ENCODE measurements around the gene ZSCAN12. TPM values are rescaled to one million over a fixed set of nuclear protein-coding genes. Genes with fewer than 3 reads are reported as not detected.

ZSCAN12 gene
- total and polyA plus RNA-seq, 2 experiments from 2014 or later = 0.88 to 3.1 TPM

DNA sequence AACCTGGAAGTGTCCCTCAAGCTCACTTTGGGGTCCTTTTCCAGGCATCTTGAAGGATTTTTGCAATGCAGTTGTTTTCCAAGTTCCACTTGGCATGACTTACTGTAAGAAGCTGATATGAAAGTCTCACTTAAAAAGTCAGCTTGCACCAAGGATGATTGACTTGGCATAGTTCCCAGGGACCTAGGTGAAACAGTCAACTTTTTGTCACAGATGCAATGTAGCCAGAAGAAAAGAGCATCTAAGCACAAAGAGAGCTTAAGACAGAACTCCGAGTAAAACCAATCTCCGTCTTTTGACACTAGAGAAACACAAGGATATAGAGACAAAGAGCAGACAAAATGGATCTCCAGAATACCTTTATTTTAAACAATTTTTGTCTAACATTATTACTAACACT, 2.6 kb upstream of the ZSCAN12 start:
- Histone ChIP-seq H3K9me3 (ENCODE audit: low read depth) (no peaks in the 10 kb centered on the region), H3K36me3 (ENCODE audit: low read depth) (no peaks in the 10 kb centered on the region), H3K4me3 (no peak overlapping the region), H3K27me3 (replicated peaks; ENCODE audit: insufficient read depth) (no peaks in the 10 kb centered on the region), H3K9me2 (ENCODE audit: insufficient read depth) (no peaks in the 10 kb centered on the region), H2AFZ (no peak overlapping the region), H3K4me1 (ENCODE audit: insufficient read depth) (0 out of 2 replicates have a peak, but pooled peaks cover 3% of the 10 kb centered on the region), H3K9ac (no peak overlapping the region), H3K27ac (no peak overlapping the region), H4K20me1 (ENCODE audit: insufficient read depth) (no peaks in the 10 kb centered on the region), H3K4me2 (ENCODE audit: unreplicated experiment) (no peak overlapping the region), H3K79me2 (ENCODE audit: insufficient read depth) (peaks cover 22% of the 10 kb centered on the region), H3F3A (ENCODE audit: insufficient read depth) (peaks cover 5% of the 10 kb centered on the region; the same call in 1 of the 2 replicates)
- TF ChIP-seq EZH2 (IDR thresholded peaks at IDR 0.05; ENCODE audit: insufficient read depth, poor library complexity, severe bottlenecking) = no peak
- no peak for TF ChIP-seq EZH2phosphoT487 (IDR thresholded peaks at IDR 0.05; ENCODE audit: insufficient read depth, low read depth)
- WGBS, 2 experiments (ENCODE audit: low coverage in 1 of 2, low lambda C conversion rate in 2 of 2, missing lambda C conversion rate in 2 of 2) = 44 to 47% methylated on average over 2 of the region's 2 CpGs
- in situ Hi-C loops (cut with MboI) = no loop called here
- no peak for DNase-seq

DNA sequence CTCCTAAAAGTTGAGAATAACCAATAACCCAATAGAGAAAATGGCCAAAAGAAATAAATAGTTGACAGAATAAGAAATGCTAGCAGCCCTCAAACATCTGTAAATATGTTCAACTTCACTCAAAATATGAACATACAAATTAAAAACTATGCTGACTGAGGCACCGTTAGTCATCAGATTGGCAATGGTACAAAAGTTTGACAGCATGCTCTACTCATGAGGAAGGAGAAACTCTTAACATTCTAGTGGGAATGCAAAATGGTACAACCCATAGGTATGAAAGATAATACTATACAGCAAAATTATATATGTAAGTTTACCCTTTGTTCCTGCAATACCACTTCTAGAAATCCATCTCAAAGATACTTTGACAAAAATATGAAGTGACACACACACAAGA, 1.6 kb upstream of the ZSCAN12 start:
- H3K27me3 ChIP-seq (replicated peaks; ENCODE audit: insufficient read depth) = no peaks in the 10 kb centered on the region
- H4K20me1 ChIP-seq (ENCODE audit: insufficient read depth) = no peaks in the 10 kb centered on the region
- TF ChIP-seq EZH2phosphoT487 (IDR thresholded peaks at IDR 0.05; ENCODE audit: insufficient read depth, low read depth) = no peak
- TF ChIP-seq EZH2 (IDR thresholded peaks at IDR 0.05; ENCODE audit: insufficient read depth, poor library complexity, severe bottlenecking) = no peak

DNA sequence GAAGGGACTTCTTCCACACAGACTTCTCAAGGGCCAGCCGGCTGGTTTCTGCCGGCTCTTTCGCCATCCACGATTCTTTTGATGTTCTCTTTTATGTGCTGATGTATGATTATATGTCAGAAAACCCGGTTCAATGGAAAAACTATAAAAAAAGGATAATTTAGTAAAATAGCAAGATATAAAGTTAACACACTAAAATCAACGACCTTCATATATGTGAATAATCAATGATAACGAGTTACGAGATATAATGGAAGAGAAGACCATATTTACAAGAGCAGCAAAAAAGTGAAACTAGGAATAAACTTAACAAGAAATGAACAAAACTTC, 540 bp upstream of the ZSCAN12 start:
- no peaks in the 10 kb centered on the region for H3K27me3 ChIP-seq (replicated peaks; ENCODE audit: insufficient read depth)
- H2AFZ ChIP-seq = peak overlapping the region; percentile 98
- H3K9ac ChIP-seq = peak overlapping the region; percentile 86
- WGBS, 2 experiments (ENCODE audit: low coverage in 1 of 2, low lambda C conversion rate in 2 of 2, missing lambda C conversion rate in 2 of 2) = 58 to 61% methylated on average over 8 of the region's 8 CpGs
- peaks cover 5% of the 10 kb centered on the region; the same call in 1 of the 2 replicates for H3F3A ChIP-seq (ENCODE audit: insufficient read depth)
- TF ChIP-seq EZH2phosphoT487 (IDR thresholded peaks at IDR 0.05; ENCODE audit: insufficient read depth, low read depth) = no peak
- no peak for TF ChIP-seq EZH2 (IDR thresholded peaks at IDR 0.05; ENCODE audit: insufficient read depth, poor library complexity, severe bottlenecking)
- no peaks in the 10 kb centered on the region for H4K20me1 ChIP-seq (ENCODE audit: insufficient read depth)
- H3K9me2 ChIP-seq (ENCODE audit: insufficient read depth) = no peaks in the 10 kb centered on the region
- DNase-seq = no peak
- peak overlapping the region; percentile 98 for H3K4me2 ChIP-seq (ENCODE audit: unreplicated experiment)
- in situ Hi-C loops (cut with MboI) = no loop called here
- H3K79me2 ChIP-seq (ENCODE audit: insufficient read depth) = peaks cover 41% of the 10 kb centered on the region
- H3K27ac ChIP-seq = peak overlapping the region; percentile 22
- H3K4me1 ChIP-seq (ENCODE audit: insufficient read depth) = 0 out of 2 replicates have a peak, but pooled peaks cover 3% of the 10 kb centered on the region
- peak overlapping the region; percentile 93 for H3K4me3 ChIP-seq
- no peaks in the 10 kb centered on the region for H3K9me3 ChIP-seq (ENCODE audit: low read depth)
- no peaks in the 10 kb centered on the region for H3K36me3 ChIP-seq (ENCODE audit: low read depth)

More for the DNA sequence above, 1.6 kb upstream of the ZSCAN12 start:
- H3K4me3 ChIP-seq = no peak overlapping the region
- H3K4me1 ChIP-seq (ENCODE audit: insufficient read depth) = 0 out of 2 replicates have a peak, but pooled peaks cover 3% of the 10 kb centered on the region
- H2AFZ ChIP-seq = no peak overlapping the region
- peak; percentile 41 for DNase-seq
- H3K27ac ChIP-seq = no peak overlapping the region
- no peaks in the 10 kb centered on the region for H3K9me2 ChIP-seq (ENCODE audit: insufficient read depth)
- no peak overlapping the region for H3K9ac ChIP-seq
- H3K36me3 ChIP-seq (ENCODE audit: low read depth) = no peaks in the 10 kb centered on the region
- no peak overlapping the region for H3K4me2 ChIP-seq (ENCODE audit: unreplicated experiment)
- WGBS, 2 experiments (ENCODE audit: low coverage in 1 of 2, low lambda C conversion rate in 2 of 2, missing lambda C conversion rate in 2 of 2) = 0 to 8% methylated on average over 1 of the region's 1 CpG
- no peaks in the 10 kb centered on the region for H3K9me3 ChIP-seq (ENCODE audit: low read depth)
- in situ Hi-C loops (cut with MboI) = no loop called here
- H3K79me2 ChIP-seq (ENCODE audit: insufficient read depth) = peaks cover 30% of the 10 kb centered on the region
- H3F3A ChIP-seq (ENCODE audit: insufficient read depth) = peaks cover 5% of the 10 kb centered on the region; the same call in 1 of the 2 replicates

DNA sequence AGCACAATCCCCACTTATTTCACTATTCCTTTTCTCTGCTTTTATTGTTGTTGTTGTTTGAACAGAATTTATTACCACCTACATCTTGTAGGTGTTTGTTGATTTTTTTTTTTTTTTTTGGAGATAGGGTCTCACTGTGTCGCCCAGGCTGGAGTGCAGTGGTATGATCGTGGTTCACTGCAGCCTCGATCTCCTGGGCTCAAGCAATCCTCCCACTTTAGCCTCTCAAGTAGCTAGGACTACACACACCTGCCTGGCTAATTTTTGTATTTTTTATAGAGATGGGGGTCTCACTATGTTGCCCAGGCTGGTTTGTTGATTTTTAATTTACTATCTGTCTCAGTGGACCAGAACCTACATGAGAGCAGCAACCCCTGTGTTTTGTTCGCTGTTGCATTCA, 3.6 kb downstream of the ZSCAN12 start:
- no peaks in the 10 kb centered on the region for H3K9me2 ChIP-seq (ENCODE audit: insufficient read depth)
- in situ Hi-C loops (cut with MboI) = no loop called here
- H3K9me3 ChIP-seq (ENCODE audit: low read depth) = no peaks in the 10 kb centered on the region
- H3K36me3 ChIP-seq (ENCODE audit: low read depth) = peaks cover 14% of the 10 kb centered on the region; the same call in 1 of the 2 replicates
- H3K79me2 ChIP-seq (ENCODE audit: insufficient read depth) = peaks cover 45% of the 10 kb centered on the region
- no peak overlapping the region for H2AFZ ChIP-seq
- H3K4me2 ChIP-seq (ENCODE audit: unreplicated experiment) = no peak overlapping the region
- no peak overlapping the region for H3K4me3 ChIP-seq
- no peaks in the 10 kb centered on the region for H3K27me3 ChIP-seq (replicated peaks; ENCODE audit: insufficient read depth)
- DNase-seq = no peak
- TF ChIP-seq EZH2phosphoT487 (IDR thresholded peaks at IDR 0.05; ENCODE audit: insufficient read depth, low read depth) (no peak), EZH2 (IDR thresholded peaks at IDR 0.05; ENCODE audit: insufficient read depth, poor library complexity, severe bottlenecking) (no peak)
- H3K9ac ChIP-seq = no peak overlapping the region
- peaks cover 4% of the 10 kb centered on the region; the same call in 1 of the 2 replicates for H3F3A ChIP-seq (ENCODE audit: insufficient read depth)
- H4K20me1 ChIP-seq (ENCODE audit: insufficient read depth) = no peaks in the 10 kb centered on the region
- 0 out of 2 replicates have a peak, but pooled peaks cover 3% of the 10 kb centered on the region for H3K4me1 ChIP-seq (ENCODE audit: insufficient read depth)
- WGBS, 2 experiments (ENCODE audit: low coverage in 1 of 2, low lambda C conversion rate in 2 of 2, missing lambda C conversion rate in 2 of 2) = 88 to 90% methylated on average over 4 of the region's 4 CpGs
- H3K27ac ChIP-seq = no peak overlapping the region
